H1 (cell line): ENCODE data around the gene ZNF280B. TPM values are rescaled to one million over a fixed set of nuclear protein-coding genes. Genes with fewer than 3 reads are reported as not detected.

Experiments
- CTCF ChIA-PET: fragments of 300-600 bp; sonication (Branson Sonifier 250); formaldehyde crosslinking; loops from one replicate; lab custom pipeline; 2021; ENCODE audit not compliant: partially characterized antibody; lab: Charles Lee
- POLR2A ChIA-PET: fragments of 300-600 bp; sonication (Branson Sonifier 250); formaldehyde crosslinking; loops from one replicate; lab custom pipeline; 2021; ENCODE audit warnings: inconsistent platforms; ENCODE audit not compliant: partially characterized antibody; lab: Charles Lee
- DNase-seq, 2 experiments: peaks; one replicate each; pipeline versions ENCODE4 v3.0.0 to v3.0.0-alpha.2; 2010 to 2022; ENCODE audit warnings: low spot score in 2 of 2, low read depth in 1 of 2, mixed read lengths in 1 of 2
- FAIRE-seq: peaks from 2 replicates; lab custom pipeline; 2011; peaks lifted over from hg19 to GRCh38; lab: Jason Lieb, UNC
- H2AFZ ChIP-seq: 2 replicates; pipeline ENCODE4 v1.8.1; 2012; ENCODE audit warnings: low read length, inconsistent platforms
- H2AK5ac ChIP-seq: 2 replicates; pipeline ENCODE4 v1.6.1; 2013; ENCODE audit warnings: low read depth, low read length
- H2BK120ac ChIP-seq: replicated peaks from 2 replicates; pipeline ENCODE3; 2013; ENCODE audit warnings: low read depth, low read length, inconsistent platforms
- H2BK12ac ChIP-seq: 2 replicates; pipeline ENCODE4 v1.6.1; 2013; ENCODE audit warnings: low read depth, low read length
- H2BK15ac ChIP-seq: 2 replicates; pipeline ENCODE4 v1.6.1; 2013; ENCODE audit warnings: low read length
- H2BK20ac ChIP-seq: 2 replicates; pipeline ENCODE4 v1.6.1; 2013; ENCODE audit warnings: low read length
- H2BK5ac ChIP-seq: 2 replicates; pipeline ENCODE4 v1.6.1; 2013; ENCODE audit warnings: low read depth, low read length
- H3K14ac ChIP-seq: 2 replicates; pipeline ENCODE4 v1.6.1; 2013; ENCODE audit warnings: inconsistent platforms; ENCODE audit not compliant: insufficient read length
- H3K18ac ChIP-seq: 2 replicates; pipeline ENCODE4 v1.6.1; 2013; ENCODE audit warnings: low read length; ENCODE audit errors: extremely low read depth
- H3K23ac ChIP-seq: 2 replicates; pipeline ENCODE4 v1.6.1; 2013; ENCODE audit warnings: inconsistent platforms; ENCODE audit not compliant: insufficient read length
- H3K23me2 ChIP-seq: 2 replicates; pipeline ENCODE4 v1.6.1; 2013; ENCODE audit warnings: low read depth, low read length
- H3K27ac ChIP-seq: 2 replicates; pipeline ENCODE4 v1.6.1; 2011; ENCODE audit warnings: low read depth, low read length, inconsistent platforms
- H3K27me3 ChIP-seq, 4 experiments: replicated peaks in 1 of 4; 1 replicate in 1 of 4; 2 replicates in 3 of 4; pipeline versions ENCODE4 v1.6.1 to v1.8.1; 2011 to 2013; ENCODE audit warnings: low read length in 3 of 4, mild to moderate bottlenecking in 3 of 4, inconsistent platforms in 2 of 4, mixed read lengths in 2 of 4, moderate library complexity in 1 of 4; ENCODE audit not compliant: control insufficient read depth in 3 of 4, insufficient read depth in 3 of 4; ENCODE audit errors: extremely low read depth in 1 of 4
- H3K36me3 ChIP-seq, 4 experiments: 2 replicates each; pipeline versions ENCODE4 v1.6.1 to v1.8.1; 2011 to 2013; ENCODE audit warnings: mild to moderate bottlenecking in 4 of 4, low read length in 3 of 4, moderate library complexity in 2 of 4, control low read depth in 1 of 4, inconsistent platforms in 1 of 4; ENCODE audit not compliant: insufficient read depth in 4 of 4, control insufficient read depth in 2 of 4
- H3K4ac ChIP-seq: replicated peaks from 2 replicates; pipeline ENCODE3; 2013; ENCODE audit warnings: low read length, low read depth, mixed read lengths, inconsistent platforms; ENCODE audit not compliant: insufficient read length
- H3K4me1 ChIP-seq, 4 experiments: replicated peaks in 1 of 4; 1 replicate in 1 of 4; 2 replicates in 3 of 4; pipeline versions ENCODE4 v1.6.1 to v1.8.1; 2011 to 2013; ENCODE audit warnings: low read length in 3 of 4, inconsistent platforms in 2 of 4, mixed read lengths in 1 of 4; ENCODE audit not compliant: insufficient read depth in 4 of 4, control insufficient read depth in 3 of 4
- H3K4me2 ChIP-seq, 2 experiments: 2 replicates each; pipeline versions ENCODE4 v1.6.1 to v1.8.1; 2011 to 2013; ENCODE audit warnings: low read depth in 2 of 2, low read length in 2 of 2, control low read depth in 1 of 2, inconsistent platforms in 1 of 2, mild to moderate bottlenecking in 1 of 2; ENCODE audit not compliant: insufficient read depth in 1 of 2
- H3K4me3 ChIP-seq, 4 experiments: fragments of 200-600, 300-600 bp in 1 of 4; sonication (generic), shearing (Covaris generic), sonication (Bioruptor Twin) in 1 of 4; 2 replicates each; pipeline versions ENCODE4 v1.5.1 to v1.8.1; 2011 to 2016; ENCODE audit warnings: low read length in 4 of 4, low read depth in 3 of 4, control low read depth in 2 of 4, inconsistent platforms in 2 of 4, mild to moderate bottlenecking in 2 of 4, mixed read lengths in 1 of 4, moderate library complexity in 1 of 4; ENCODE audit not compliant: insufficient read depth in 2 of 4; ENCODE audit errors: extremely low read depth in 1 of 4
- H3K56ac ChIP-seq: replicated peaks from 2 replicates; pipeline ENCODE3; 2013; ENCODE audit warnings: low read depth, mild to moderate bottlenecking, mixed read lengths, low read length, inconsistent platforms; ENCODE audit not compliant: insufficient read length
- H3K79me1 ChIP-seq: 2 replicates; pipeline ENCODE4 v1.6.1; 2013; ENCODE audit warnings: low read depth, low read length, control low read depth
- H3K79me2 ChIP-seq, 2 experiments: 2 replicates each; pipeline versions ENCODE4 v1.6.1 to v1.8.1; 2012 to 2013; ENCODE audit warnings: low read length in 2 of 2, mild to moderate bottlenecking in 2 of 2, inconsistent platforms in 1 of 2; ENCODE audit not compliant: insufficient read depth in 2 of 2, control insufficient read depth in 1 of 2
- H3K9ac ChIP-seq, 4 experiments: replicated peaks in 1 of 4; 1 replicate in 1 of 4; 2 replicates in 3 of 4; pipeline versions ENCODE4 v1.6.1 to v1.8.1; 2011 to 2013; ENCODE audit warnings: low read depth in 3 of 4, low read length in 3 of 4, control low read depth in 2 of 4, mild to moderate bottlenecking in 2 of 4, moderate library complexity in 2 of 4, inconsistent platforms in 1 of 4; ENCODE audit errors: extremely low read depth in 1 of 4
- H3K9me3 ChIP-seq, 2 experiments: 2 replicates each; pipeline versions ENCODE4 v1.6.1 to v1.8.1; 2012 to 2013; ENCODE audit warnings: mild to moderate bottlenecking in 2 of 2, moderate library complexity in 2 of 2, control low read depth in 1 of 2, inconsistent platforms in 1 of 2, low read depth in 1 of 2, low read length in 1 of 2, mixed read lengths in 1 of 2; ENCODE audit not compliant: insufficient read depth in 2 of 2
- H4K20me1 ChIP-seq, 2 experiments: replicated peaks in 1 of 2; 2 replicates each; pipeline versions ENCODE3 to v1.8.1; 2011 to 2013; ENCODE audit warnings: inconsistent platforms in 2 of 2, low read length in 2 of 2, mild to moderate bottlenecking in 1 of 2; ENCODE audit not compliant: insufficient read depth in 2 of 2, control insufficient read depth in 1 of 2
- H4K5ac ChIP-seq: 2 replicates; pipeline ENCODE4 v1.6.1; 2013; ENCODE audit warnings: low read length, low read depth, mixed read lengths, inconsistent platforms; ENCODE audit not compliant: insufficient read length
- H4K8ac ChIP-seq: 2 replicates; pipeline ENCODE4 v1.8.0; 2013; ENCODE audit warnings: mild to moderate bottlenecking, moderate library complexity, low read length, inconsistent platforms; ENCODE audit not compliant: insufficient read depth; ENCODE audit errors: extremely low read depth
- H4K91ac ChIP-seq: replicated peaks from 2 replicates; pipeline ENCODE3; 2013; ENCODE audit warnings: low read length, mixed read lengths, inconsistent platforms; ENCODE audit not compliant: insufficient read length
- BCL11A ChIP-seq, 2 experiments: IDR thresholded peaks; one replicate each; pipeline ENCODE4 v1.6.1; 2011; ENCODE audit warnings: low read depth in 2 of 2, low read length in 2 of 2, mild to moderate bottlenecking in 2 of 2
- POLR2AphosphoS5 ChIP-seq: IDR thresholded peaks from 2 replicates; pipeline ENCODE4 v1.6.1; 2011; ENCODE audit warnings: low read depth, low read length
- SIRT6 ChIP-seq: IDR thresholded peaks from one replicate; pipeline ENCODE4 v1.7.1; 2012; ENCODE audit warnings: low read length, inconsistent platforms
- WGBS, 2 experiments: shearing (Covaris generic) in 1 of 2; methylation state at CpG; one replicate each; pipeline versions ENCODE4 v1.1.6 to v1.1.7; 2013 to 2015; ENCODE audit warnings: low lambda C conversion rate in 2 of 2, mixed read lengths in 2 of 2, inconsistent platforms in 1 of 2, low coverage in 1 of 2, missing lambda C conversion rate in 1 of 2; ENCODE audit not compliant: insufficient replicate concordance in 2 of 2, insufficient coverage in 1 of 2, insufficient read length in 1 of 2; ENCODE audit errors: extremely low coverage in 1 of 2, missing lambda C conversion rate in 1 of 2; 5-methylcytosine and 5-hydroxymethylcytosine counted together
- polyA plus RNA-seq, 7 experiments: library from polyadenylated mRNA; depleted of rRNA in 3 of 7; stranded (reverse) in 5 of 7; unstranded in 2 of 7; fragments of >200 nt in 5 of 7; fragments of 200-250 nt in 2 of 7; gene quantifications; 1 replicate in 5 of 7; 2 replicates in 1 of 7; 4 replicates in 1 of 7; pipeline versions ENCODE4 v1.2.1 to v1.2.3, GENCODE V29; 2011 to 2013; ENCODE audit warnings: missing spikeins in 2 of 7, mixed read lengths in 2 of 7
- total RNA-seq: library from RNA; stranded (reverse); fragmentation: NEBNext Ultra II Directional; extraction: Animal tissue kit (Norgen Biotek cat#: 25700); gene quantifications from 2 replicates; pipeline ENCODE4 v1.2.1, GENCODE V29; 2021

Gene ZNF280B
- total and polyA plus RNA-seq, 2 of the 8 experiments (the other 6 are each of a cell fraction or from before 2014, with no cell fraction given), result 4.8 to 11.7 TPM

- H3K4me2 ChIP-seq, result no peak overlapping the region
- H3K18ac ChIP-seq, result no peak overlapping the region
- H3K36me3 ChIP-seq, result no peaks in the 10 kb centered on the region
- H4K91ac ChIP-seq, result no peak overlapping the region
- peaks cover 27 to 58% (median 43%) of the 10 kb centered on the region in 4 experiments for H3K27me3 ChIP-seq
- no peak overlapping the region for H3K23ac ChIP-seq
- no peak overlapping the region for H2AK5ac ChIP-seq
- no peak overlapping the region for H2BK5ac ChIP-seq
- H3K79me2 ChIP-seq, result no peaks in the 10 kb centered on the region
- H3K4ac ChIP-seq, result no peak overlapping the region
- peaks cover 30 to 55% of the 10 kb centered on the region in 2 experiments; a peak in 3 of 4 replicates for H3K9me3 ChIP-seq
- DNase-seq (no peak), FAIRE-seq (no peak)
- TF ChIP-seq SIRT6 (no peak), BCL11A (IDR thresholded peaks at IDR 0.05; ENCODE audit: low read depth in 2 of 2, low read length in 2 of 2) (no peak), POLR2AphosphoS5 (no peak)
- ChIA-PET POLR2A (no interaction called here), CTCF (no interaction called here)
- H4K8ac ChIP-seq, result no peak overlapping the region
- H3K79me1 ChIP-seq, result no peaks in the 10 kb centered on the region
- no peak overlapping the region for H2BK15ac ChIP-seq
- H2BK120ac ChIP-seq, result no peak overlapping the region
- no peak overlapping the region for H3K56ac ChIP-seq
- H2AFZ ChIP-seq, result no peak overlapping the region
- no peak overlapping the region for H2BK12ac ChIP-seq
- WGBS, 2 experiments, result 56% methylated on average over 3 of the region's 3 CpGs; no CpG with 5 or more reads in 1 of the 2 experiments
- H4K20me1 ChIP-seq, result peaks cover 0 to 1% of the 10 kb centered on the region in 2 experiments
- H3K27ac ChIP-seq, result no peak overlapping the region
- no peaks in the 10 kb centered on the region for H3K23me2 ChIP-seq
- no peak overlapping the region for H3K14ac ChIP-seq
- no peak overlapping the region for H4K5ac ChIP-seq
- no peak overlapping the region for H2BK20ac ChIP-seq
- H3K4me3 ChIP-seq, result no peak overlapping the region
- H3K9ac ChIP-seq, result no peak overlapping the region
- no peaks in the 10 kb centered on the region for H3K4me1 ChIP-seq
Measured at GRCh38 chr22:22547226-22547625, 38.7 kb upstream of the ZNF280B start.
